Measurements from ENCODE around the gene ABCD1. TPM values are rescaled to one million over a fixed set of nuclear protein-coding genes. Genes with fewer than 3 reads are reported as not detected.
A peak's percentile ranks its signal among the peaks of the same experiment; 100 is the strongest.

Gene ABCD1
- total RNA-seq, 4 donors from 2014 or later: 13.0 to 36.6 (median 15.0) TPM

- no peak overlapping the region for H3K4me3 ChIP-seq
- H3K36me3 ChIP-seq: peaks cover 0 to 20% (median 0%) of the 10 kb centered on the region in 3 donors
- no peak for TF ChIP-seq CTCF (IDR thresholded peaks at IDR 0.05)
- TF ChIP-seq EP300 (IDR thresholded peaks at IDR 0.05): no peak
- no peak for TF ChIP-seq POLR2A (IDR thresholded peaks at IDR 0.05)
- H3K27me3 ChIP-seq: peaks cover 0 to 4% of the 10 kb centered on the region in 2 donors
- peaks cover 0 to 23% (median 11%) of the 10 kb centered on the region in 4 donors for H3K4me1 ChIP-seq
- peak overlapping the region in 1 of 4 donors; percentile 37 for H3K27ac ChIP-seq
- H3K9me3 ChIP-seq: no peaks in the 10 kb centered on the region
- no peak for DNase-seq (ENCODE audit: low spot score in 2 of 2)
- WGBS, 2 donors: 80 to 91% methylated on average over 2 to 21 of the region's 34 CpGs
These were observed 52.8 kb downstream of the ABCD1 start for GRCh38 chrX:153777261-153778090.

- WGBS, 2 donors: 48 to 69% methylated on average over 8 to 17 of the region's 17 CpGs
- H3K9me3 ChIP-seq: no peaks in the 10 kb centered on the region
- H3K27ac ChIP-seq: peak overlapping the region in 1 of 4 donors; percentile 37
- TF ChIP-seq CTCF (IDR thresholded peaks at IDR 0.05) (no peak), POLR2A (IDR thresholded peaks at IDR 0.05) (no peak), EP300 (IDR thresholded peaks at IDR 0.05) (no peak)
- peaks cover 0 to 24% (median 11%) of the 10 kb centered on the region in 4 donors for H3K4me1 ChIP-seq
- H3K4me3 ChIP-seq: no peak overlapping the region
- DNase-seq (ENCODE audit: low spot score in 2 of 2): no peak
- H3K36me3 ChIP-seq: peaks cover 0 to 20% (median 0%) of the 10 kb centered on the region in 3 donors
- H3K27me3 ChIP-seq: peaks cover 0 to 4% of the 10 kb centered on the region in 2 donors
These were observed 53.5 kb downstream of the ABCD1 start for GRCh38 chrX:153778181-153778580.

GRCh38 chrX:153778684-153779101 is 54.0 kb downstream of the ABCD1 start:
- no peaks in the 10 kb centered on the region for H3K9me3 ChIP-seq
- WGBS, 2 donors: 60 to 79% methylated on average over 1 to 14 of the region's 16 CpGs
- no peak overlapping the region for H3K4me3 ChIP-seq
- H3K36me3 ChIP-seq: peaks cover 0 to 25% (median 0%) of the 10 kb centered on the region in 3 donors
- H3K4me1 ChIP-seq: peaks cover 0 to 24% (median 11%) of the 10 kb centered on the region in 4 donors
- no peak for DNase-seq (ENCODE audit: low spot score in 2 of 2)
- peaks cover 0 to 4% of the 10 kb centered on the region in 2 donors for H3K27me3 ChIP-seq
- TF ChIP-seq POLR2A (IDR thresholded peaks at IDR 0.05): no peak
- TF ChIP-seq CTCF (IDR thresholded peaks at IDR 0.05): no peak
- TF ChIP-seq EP300 (IDR thresholded peaks at IDR 0.05): no peak
- H3K27ac ChIP-seq: peak overlapping the region in 1 of 4 donors; percentile 37

- Histone ChIP-seq H3K36me3 (peaks cover 0 to 24% (median 0%) of the 10 kb centered on the region in 3 donors), H3K4me3 (no peak overlapping the region), H3K27me3 (peaks cover 0 to 4% of the 10 kb centered on the region in 2 donors), H3K4me1 (peaks cover 0 to 24% (median 11%) of the 10 kb centered on the region in 4 donors), H3K9me3 (no peaks in the 10 kb centered on the region), H3K27ac (peak overlapping the region in 3 of 4 donors; percentile 26 to 71 (median 71))
- DNase-seq (ENCODE audit: low spot score in 2 of 2): no peak
- no peak for TF ChIP-seq POLR2A (IDR thresholded peaks at IDR 0.05)
- no peak for TF ChIP-seq EP300 (IDR thresholded peaks at IDR 0.05)
- TF ChIP-seq CTCF (IDR thresholded peaks at IDR 0.05): no peak
- 73% methylated on average over 3 to 18 of the region's 18 CpGs for WGBS, 2 donors
These were observed 55.4 kb downstream of the ABCD1 start for GRCh38 chrX:153779891-153780677.

Measured in tibial nerve (tissue), 4 donors.